Coronary artery (tissue), 2 donors: Measurements from ENCODE around the gene MCF2L2.

Source experiments
- DNase-seq: peaks from one replicate; pipeline ENCODE4 v3.0.0-alpha.2; 2017; ENCODE audit warnings: low spot score
- H3K27ac ChIP-seq, 2 donors: fragments of 200-600 bp; sonication (generic); one replicate each; pipeline ENCODE4 v1.5.1; 2016 to 2019
- H3K4me3 ChIP-seq: fragments of 200-600 bp; sonication (generic); 2 replicates; pipeline ENCODE4 v1.5.1; 2016; ENCODE audit warnings: mild to moderate bottlenecking, moderate library complexity
- TF ChIP-seq, protein P1 (sequence below): fragments of 200-600 bp; sonication (generic); IDR thresholded peaks from one replicate; pipeline ENCODE4 v1.5.1; 2019; ENCODE audit warnings: antibody characterized with exemption

Gene MCF2L2

DNA sequence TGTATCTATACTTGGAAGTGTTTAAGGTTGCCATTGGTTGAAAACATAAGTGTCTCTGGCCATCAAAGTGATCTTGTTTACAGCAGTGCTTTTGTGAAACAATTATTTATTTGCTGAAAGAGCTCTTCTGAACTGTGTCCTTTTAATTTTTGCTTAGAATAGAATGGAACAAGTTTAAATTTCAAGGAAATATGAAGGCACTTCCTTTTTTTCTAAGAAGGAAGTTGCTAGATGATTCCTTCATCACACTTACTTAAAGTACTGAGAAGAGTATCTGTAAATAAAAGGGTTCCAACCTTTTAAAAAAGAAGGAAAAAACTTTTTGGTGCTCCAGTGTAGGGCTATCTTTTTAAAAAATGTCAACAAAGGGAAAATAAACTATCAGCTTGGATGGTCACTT lies 155.6 kb downstream of the MCF2L2 start:
- H3K4me3 ChIP-seq, result no peak overlapping the region
- no peak for DNase-seq
- no peak overlapping the region for H3K27ac ChIP-seq
- TF ChIP-seq, protein P1, sequence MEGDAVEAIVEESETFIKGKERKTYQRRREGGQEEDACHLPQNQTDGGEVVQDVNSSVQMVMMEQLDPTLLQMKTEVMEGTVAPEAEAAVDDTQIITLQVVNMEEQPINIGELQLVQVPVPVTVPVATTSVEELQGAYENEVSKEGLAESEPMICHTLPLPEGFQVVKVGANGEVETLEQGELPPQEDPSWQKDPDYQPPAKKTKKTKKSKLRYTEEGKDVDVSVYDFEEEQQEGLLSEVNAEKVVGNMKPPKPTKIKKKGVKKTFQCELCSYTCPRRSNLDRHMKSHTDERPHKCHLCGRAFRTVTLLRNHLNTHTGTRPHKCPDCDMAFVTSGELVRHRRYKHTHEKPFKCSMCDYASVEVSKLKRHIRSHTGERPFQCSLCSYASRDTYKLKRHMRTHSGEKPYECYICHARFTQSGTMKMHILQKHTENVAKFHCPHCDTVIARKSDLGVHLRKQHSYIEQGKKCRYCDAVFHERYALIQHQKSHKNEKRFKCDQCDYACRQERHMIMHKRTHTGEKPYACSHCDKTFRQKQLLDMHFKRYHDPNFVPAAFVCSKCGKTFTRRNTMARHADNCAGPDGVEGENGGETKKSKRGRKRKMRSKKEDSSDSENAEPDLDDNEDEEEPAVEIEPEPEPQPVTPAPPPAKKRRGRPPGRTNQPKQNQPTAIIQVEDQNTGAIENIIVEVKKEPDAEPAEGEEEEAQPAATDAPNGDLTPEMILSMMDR, result no peak

- TF ChIP-seq, protein P1, result no peak
- no peak for DNase-seq
- Histone ChIP-seq H3K27ac (no peak overlapping the region), H3K4me3 (no peak overlapping the region)
These were observed 156.3 kb downstream of the MCF2L2 start for GRCh38 chr3:183272142-183272541.

GRCh38 chr3:183270344-183270743 lies 158.1 kb downstream of the MCF2L2 start:
- DNase-seq, result no peak
- TF ChIP-seq, protein P1, result no peak
- H3K4me3 ChIP-seq, result no peak overlapping the region
- no peak overlapping the region for H3K27ac ChIP-seq

DNA sequence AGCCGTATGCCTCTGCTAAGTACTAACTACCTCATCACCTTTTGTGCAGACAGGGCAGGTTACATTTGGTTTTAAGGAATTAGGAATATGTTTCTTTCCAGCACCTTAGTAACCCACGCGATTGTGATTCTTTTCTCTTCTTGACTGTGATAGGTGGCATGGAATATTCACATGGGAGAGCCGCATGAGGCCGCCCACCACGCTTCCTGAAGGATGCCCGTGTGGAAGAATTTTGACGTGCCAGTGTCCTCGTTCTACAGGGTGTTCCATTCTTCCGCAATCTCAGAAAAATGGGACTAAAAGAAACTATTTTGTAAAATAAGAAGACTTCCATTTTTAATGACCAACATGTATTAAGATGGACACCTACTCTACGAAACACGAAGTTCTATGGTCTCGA lies 159.1 kb downstream of the MCF2L2 start:
- Histone ChIP-seq H3K27ac (no peak overlapping the region), H3K4me3 (no peak overlapping the region)
- TF ChIP-seq, protein P1, result no peak
- DNase-seq, result no peak

DNA sequence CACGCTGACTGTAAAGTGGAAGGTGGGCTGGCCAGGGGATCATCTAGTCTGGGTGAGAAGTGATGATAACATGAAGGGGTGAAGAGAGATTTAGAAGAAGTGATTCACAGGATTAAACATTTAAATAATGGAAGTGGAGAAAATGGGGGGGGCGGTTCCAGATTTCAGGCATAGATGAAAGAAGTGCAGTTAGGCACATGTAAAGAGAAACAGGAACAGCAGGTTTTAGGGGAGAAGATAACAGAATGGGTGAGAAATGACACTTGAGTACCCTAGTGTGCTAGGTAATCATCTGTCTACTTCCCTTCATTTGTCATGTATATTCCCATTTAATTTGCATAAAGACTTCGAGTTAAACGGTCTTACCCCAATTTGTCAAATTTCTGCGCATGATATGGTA lies 160.1 kb downstream of the MCF2L2 start:
- TF ChIP-seq, protein P1, result no peak
- no peak overlapping the region for H3K4me3 ChIP-seq
- DNase-seq, result no peak
- no peak overlapping the region for H3K27ac ChIP-seq

DNA sequence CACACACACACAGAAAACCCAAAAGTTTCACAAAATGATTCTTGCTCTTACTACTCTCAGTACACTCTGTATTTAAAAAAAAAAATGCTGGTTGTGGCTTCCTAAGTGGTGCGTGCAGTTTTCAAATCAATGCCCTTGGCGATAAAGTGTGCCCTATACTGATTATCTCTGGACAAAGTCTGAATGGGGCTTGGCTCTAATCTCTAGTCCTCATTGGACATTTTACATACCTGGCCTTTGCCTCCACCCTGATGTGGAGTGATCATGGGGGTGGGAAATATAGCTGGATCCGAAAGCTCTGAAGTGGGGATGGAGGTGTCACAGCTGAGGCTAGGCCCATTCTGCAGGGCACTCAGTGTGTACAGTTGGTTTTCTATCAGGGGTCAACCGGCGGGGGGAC lies 161.3 kb downstream of the MCF2L2 start:
- Histone ChIP-seq H3K4me3 (no peak overlapping the region), H3K27ac (no peak overlapping the region)
- TF ChIP-seq, protein P1, result no peak
- no peak for DNase-seq

DNA sequence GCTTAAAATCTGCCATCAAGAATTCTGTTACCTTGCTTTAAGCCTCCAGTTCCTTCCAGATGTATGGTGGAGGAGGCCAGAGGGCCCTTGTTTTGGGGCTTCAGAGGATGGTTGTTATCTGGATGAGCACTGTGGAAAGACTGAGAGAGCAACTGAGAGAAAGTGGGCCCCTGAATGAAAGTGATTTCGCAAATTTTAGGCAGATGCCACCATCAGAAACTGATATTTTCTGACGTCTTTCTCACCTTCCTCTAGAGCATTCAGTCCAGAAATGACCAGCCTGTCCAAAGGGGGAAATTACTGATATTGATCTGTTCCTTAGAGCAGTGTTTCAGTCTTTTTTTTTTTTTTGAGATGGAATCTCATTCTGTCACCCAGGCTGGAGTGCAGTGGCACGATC lies 162.0 kb downstream of the MCF2L2 start:
- H3K4me3 ChIP-seq, result no peak overlapping the region
- TF ChIP-seq, protein P1, result no peak
- no peak for DNase-seq
- H3K27ac ChIP-seq, result no peak overlapping the region
